Measurements from ENCODE around the gene TUBB4B.

Gene TUBB4B

GRCh38 chr9:137268538-137269201 lies 27.6 kb downstream of the TUBB4B start:
- Histone ChIP-seq H3K9me3 (ENCODE audit: control insufficient read depth, insufficient read depth, low read depth, low read length) (no peaks in the 10 kb centered on the region), H3K27ac (ENCODE audit: extremely low read depth, low read depth, low read length) (no peak overlapping the region), H3K36me3 (ENCODE audit: control insufficient read depth in 2 of 2, insufficient read depth in 1 of 2, low read length in 2 of 2) (peaks cover 0 to 69% of the 10 kb centered on the region in 2 experiments; a peak in 2 of 3 replicates), H3K4me3 (ENCODE audit: low read depth, low read length) (no peak overlapping the region), H3K4me1 (ENCODE audit: control insufficient read depth, insufficient read depth, low read length) (no peaks in the 10 kb centered on the region)
- POLR2A ChIA-PET = interaction anchor here (1.0 to 10.1 kb wide), 2 partner anchors 10 to 27 kb away, joined by 3 to 103 read pairs; partner anchors contain the start of gene TUBB4B
- TF ChIP-seq ZNF654 (tag by site-specific recombination; IDR thresholded peaks at IDR 0.05; ENCODE audit: low read depth) = no peak
- TF ChIP-seq ZNF274 (IDR thresholded peaks at IDR 0.05; ENCODE audit: low read length) = no peak
- TF ChIP-seq ZNF274 (tag by site-specific recombination; IDR thresholded peaks at IDR 0.05; ENCODE audit: borderline replicate concordance) = no peak
- TF ChIP-seq ZBTB8A (tag by site-specific recombination; IDR thresholded peaks at IDR 0.05) = 0 out of 2 replicates have a peak, but pooled peaks have one; percentile 22
- TF ChIP-seq ZFP37 (tag by site-specific recombination; IDR thresholded peaks at IDR 0.05) = no peak
- TF ChIP-seq ZSCAN16 (tag by site-specific recombination; IDR thresholded peaks at IDR 0.05) = no peak
- no peak for TF ChIP-seq ZFP41 (tag by site-specific recombination; IDR thresholded peaks at IDR 0.05; ENCODE audit: borderline replicate concordance)
- no peak for TF ChIP-seq ZNF514 (tag by site-specific recombination; IDR thresholded peaks at IDR 0.05)
- TF ChIP-seq ZBTB26 (tag by site-specific recombination; optimal IDR thresholded peaks at IDR 0.05) = peak; percentile 14
- no peak for TF ChIP-seq PRDM4 (tag by site-specific recombination; IDR thresholded peaks at IDR 0.05)
- TF ChIP-seq ELK4 (IDR thresholded peaks at IDR 0.05; ENCODE audit: borderline replicate concordance, low read depth, low read length) = no peak
- no peak for TF ChIP-seq BCL11A (tag by site-specific recombination; IDR thresholded peaks at IDR 0.05; ENCODE audit: low read depth)
- no peak for TF ChIP-seq SCRT1 (tag by site-specific recombination; IDR thresholded peaks at IDR 0.05; ENCODE audit: borderline replicate concordance)
- no peak for TF ChIP-seq GLI2 (tag by site-specific recombination; IDR thresholded peaks at IDR 0.05; ENCODE audit: borderline replicate concordance, low read depth)
- no peak for TF ChIP-seq INSM2 (tag by site-specific recombination; IDR thresholded peaks at IDR 0.05)
- no peak for TF ChIP-seq IKZF3 (tag by site-specific recombination; IDR thresholded peaks at IDR 0.05)
- TF ChIP-seq ZNF48 (tag by site-specific recombination; IDR thresholded peaks at IDR 0.05) = peak; percentile 61; the same call in 1 of the 2 replicates
- TF ChIP-seq KLF1 (tag by site-specific recombination; IDR thresholded peaks at IDR 0.05) = 0 out of 2 replicates have a peak, but pooled peaks have one; percentile 15
- no peak for TF ChIP-seq ZIC2 (tag by site-specific recombination; IDR thresholded peaks at IDR 0.05)
- CTCF ChIA-PET = interaction anchor here (0.5 to 2.1 kb wide), 3 partner anchors 13 to 480 kb away, joined by 3 to 11 read pairs (median 3); no protein-coding TSS in a partner anchor

All from HEK293 (cell line).